Erythroblast (primary cell): Measurements from ENCODE around the gene P2RX6.
"Not testable (repeated sequence)": the region's sequence is repeated elsewhere in the genome, so short reads cannot be mapped to it uniquely, and the experiment has no call there.

Source experiments
- DNase-seq, 2 experiments: peaks; one replicate each; lab custom pipeline; 2025; lab: John Stamatoyannopoulos, UW
- GATA1 ChIP-seq: IDR thresholded peaks from 2 replicates; pipeline ENCODE4 v1.6.1; 2011; ENCODE audit warnings: low read depth, mild to moderate bottlenecking, control low read depth, low read length, moderate library complexity
- POLR2A ChIP-seq: IDR thresholded peaks from 2 replicates; pipeline ENCODE4 v1.6.1; 2011; ENCODE audit warnings: mild to moderate bottlenecking, low read length

P2RX6 gene

GRCh38 chr22:21034989-21035388 is 20.0 kb downstream of the P2RX6 start:
- no peak for TF ChIP-seq GATA1
- no peak for TF ChIP-seq POLR2A
- no peak for DNase-seq

- no peak for DNase-seq
- TF ChIP-seq POLR2A (no peak), GATA1 (no peak)
Measured at GRCh38 chr22:21038405-21038804, 23.4 kb downstream of the P2RX6 start.

GRCh38 chr22:21039158-21039557 is 24.2 kb downstream of the P2RX6 start:
- not testable (repeated sequence) for DNase-seq

DNA sequence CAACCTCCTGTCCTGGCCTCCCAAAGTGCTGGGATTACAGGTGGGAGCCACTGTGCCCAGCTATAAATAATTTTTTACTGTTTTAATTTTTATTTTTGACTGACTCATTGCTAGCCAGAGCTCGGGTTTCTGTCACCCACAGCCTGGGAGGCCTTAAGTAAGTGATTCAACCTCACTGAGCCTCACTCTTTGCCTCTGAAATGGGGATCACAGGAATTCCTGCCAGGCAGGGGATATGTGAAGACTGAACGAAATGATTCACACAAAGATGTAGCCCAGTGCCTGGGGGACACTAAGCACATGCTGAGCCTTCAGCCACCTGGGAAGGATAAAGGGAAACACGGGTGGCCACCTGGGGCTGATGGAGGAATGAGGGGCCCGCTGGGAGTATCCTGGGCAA is 27.0 kb downstream of the P2RX6 start:
- TF ChIP-seq POLR2A (no peak), GATA1 (no peak)
- no peak for DNase-seq

- no peak for TF ChIP-seq POLR2A
- DNase-seq = no peak
Measured at GRCh38 chr22:21042978-21043859, 28.3 kb downstream of the P2RX6 start.

- TF ChIP-seq GATA1 = no peak
- no peak for TF ChIP-seq POLR2A
- no peak for DNase-seq
Measured at GRCh38 chr22:21043860-21044535, 29.0 kb downstream of the P2RX6 start.

GRCh38 chr22:21044931-21045584 is 30.1 kb downstream of the P2RX6 start:
- TF ChIP-seq GATA1 (no peak), POLR2A (no peak)

GRCh38 chr22:21045585-21046294 is 30.8 kb downstream of the P2RX6 start, which contains the start of gene LRRC74B:
LRRC74B (plus strand) TSS chr22:21045946; CDS start chr22:21045987, 41 bp downstream.
- TF ChIP-seq GATA1 = no peak
- no peak for TF ChIP-seq POLR2A
- DNase-seq = peak; percentile 66 to 78

More at GRCh38 chr22:21044931-21045584, 30.1 kb downstream of the P2RX6 start:
- no peak for DNase-seq

DNA sequence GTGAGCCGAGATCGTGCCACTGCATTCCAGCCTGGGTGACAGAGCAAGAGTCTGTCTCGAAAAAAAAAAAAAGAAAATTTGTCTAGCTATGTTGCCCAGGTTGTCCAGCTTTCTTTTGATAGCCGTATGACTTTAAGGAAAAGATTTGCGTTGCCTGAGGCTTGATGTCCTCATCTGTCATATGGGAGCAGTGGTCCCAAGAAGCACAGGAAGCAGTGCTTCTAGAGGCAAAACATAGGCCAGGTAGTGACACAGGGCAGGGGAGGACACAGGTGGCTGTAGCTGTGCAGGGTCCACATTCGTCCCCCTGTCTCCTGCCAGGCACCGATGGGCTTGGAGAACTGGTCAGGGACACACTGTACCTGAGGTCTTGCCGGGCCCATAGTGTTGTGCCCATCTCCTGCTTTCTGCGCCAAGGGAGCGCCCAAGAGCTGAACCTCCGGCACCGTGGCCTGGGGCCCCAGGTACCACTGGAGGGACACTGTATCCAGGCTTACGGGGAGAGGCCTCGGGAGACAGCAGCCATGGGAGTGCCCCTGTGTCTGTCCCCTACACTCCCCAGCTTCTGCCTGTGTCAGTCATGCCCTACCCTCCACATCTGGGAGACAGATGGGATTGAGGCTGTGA is 32.2 kb downstream of the P2RX6 start:
- TF ChIP-seq GATA1 (no peak), POLR2A (no peak)
- DNase-seq = no peak

GRCh38 chr22:21047730-21048129 is 32.8 kb downstream of the P2RX6 start:
- DNase-seq = no peak
- TF ChIP-seq GATA1 = no peak
- TF ChIP-seq POLR2A = no peak

GRCh38 chr22:21048448-21048847 is 33.5 kb downstream of the P2RX6 start:
- not testable (repeated sequence) for DNase-seq

DNA sequence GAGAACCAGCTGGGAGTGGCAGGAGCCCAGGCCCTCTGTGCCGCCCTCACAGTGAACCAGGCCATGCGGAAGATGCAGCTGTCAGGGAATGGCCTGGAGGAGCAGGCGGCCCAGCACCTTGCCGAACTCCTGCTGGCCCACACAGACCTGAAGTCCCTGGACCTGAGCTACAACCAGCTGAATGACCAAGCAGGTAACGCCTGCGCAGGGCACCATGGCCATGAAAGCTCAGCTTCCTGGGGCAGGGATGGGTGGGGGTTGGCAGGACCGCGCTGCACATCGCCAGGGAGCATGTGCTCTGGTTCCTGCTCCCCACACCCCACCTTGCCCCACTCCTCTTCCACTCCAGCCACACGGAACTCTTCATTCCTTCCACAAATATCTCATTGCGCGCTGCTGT is 34.0 kb downstream of the P2RX6 start:
- DNase-seq = not testable (repeated sequence)

DNA sequence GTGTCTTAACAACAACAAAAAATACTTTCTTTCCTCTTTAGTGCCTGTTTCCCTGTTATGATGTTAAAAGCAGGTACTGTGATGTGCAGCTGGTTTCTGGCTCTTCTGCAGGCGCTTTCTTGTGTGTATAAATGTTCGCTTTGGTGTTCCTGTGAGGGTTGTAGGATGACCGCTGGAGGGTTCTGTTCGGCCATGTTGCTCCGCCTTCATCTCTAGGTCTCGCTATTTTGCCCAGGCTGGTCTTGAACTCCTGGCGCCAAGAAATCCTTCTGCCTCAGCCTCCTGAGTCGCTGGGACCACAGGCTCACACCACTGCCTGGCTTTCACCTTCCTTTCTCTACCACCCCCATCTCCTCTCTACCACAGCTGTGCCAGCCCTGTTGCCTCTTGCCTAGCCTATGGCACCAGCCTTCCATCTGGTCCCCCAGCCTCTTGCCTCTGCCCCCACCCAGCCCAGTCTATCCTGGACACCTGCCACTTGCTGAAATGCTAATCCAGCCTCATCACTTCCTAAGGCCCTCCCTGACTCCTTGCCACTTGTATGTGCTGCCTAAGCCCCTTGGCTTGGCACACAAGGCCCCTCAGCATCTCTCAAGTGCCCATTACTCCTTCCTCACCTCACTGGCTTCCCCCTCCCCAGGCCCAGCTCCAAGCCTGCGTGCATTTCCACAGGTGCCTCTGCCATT is 36.3 kb downstream of the P2RX6 start:
- no peak for TF ChIP-seq POLR2A
- no peak for TF ChIP-seq GATA1

More for the DNA sequence above, 36.3 kb downstream of the P2RX6 start:
- DNase-seq = no peak
